Endothelial cell of umbilical vein (primary cell): ENCODE results near the gene NUDT16L1. TPM values are rescaled to one million over a fixed set of nuclear protein-coding genes. Genes with fewer than 3 reads are reported as not detected.

Source experiments
- BruUV-seq: library from RNA; stranded (reverse); fragments of 400-500 nt; replicated peaks from 2 replicates; lab custom pipeline; 2021; lab: Mats Ljungman, UMichigan
- CTCF ChIA-PET: fragments of 300-600, 350-600 bp; sonication (Branson Sonifier 250); formaldehyde crosslinking; loops from one replicate; lab custom pipeline; 2021; ENCODE audit warnings: antibody characterized with exemption, inconsistent platforms; lab: Charles Lee
- POLR2A ChIA-PET: fragments of 300-600, 350-600 bp; sonication (Branson Sonifier 250); formaldehyde crosslinking; loops from one replicate; lab custom pipeline; 2021; ENCODE audit warnings: antibody characterized with exemption, inconsistent platforms; lab: Charles Lee
- DNase-seq: peaks from one replicate; pipeline ENCODE4 v3.0.0-alpha.2; 2011; ENCODE audit warnings: low read depth, low spot score
- FAIRE-seq: peaks from 2 replicates; lab custom pipeline; 2011; peaks lifted over from hg19 to GRCh38; lab: Jason Lieb, UNC
- H2AFZ ChIP-seq: 2 replicates; pipeline ENCODE4 v1.6.0; 2012; ENCODE audit warnings: low read depth, low read length, control low read depth, inconsistent platforms
- H3K27ac ChIP-seq: 2 replicates; pipeline ENCODE4 v1.5.1; 2011; ENCODE audit warnings: low read depth, mild to moderate bottlenecking, control low read depth, low read length, moderate library complexity; ENCODE audit not compliant: insufficient read depth
- H3K27me3 ChIP-seq, 2 experiments: 2 replicates each; pipeline versions ENCODE4 v1.6.0 to v1.6.1; 2011; ENCODE audit warnings: low read length in 2 of 2, mixed read lengths in 1 of 2; ENCODE audit not compliant: control insufficient read depth in 2 of 2, insufficient read depth in 2 of 2
- H3K36me3 ChIP-seq, 2 experiments: 2 replicates in 1 of 2; 3 replicates in 1 of 2; pipeline ENCODE4 v1.5.1; 2011; ENCODE audit warnings: low read length in 2 of 2, mild to moderate bottlenecking in 1 of 2, moderate library complexity in 1 of 2; ENCODE audit not compliant: control insufficient read depth in 2 of 2, insufficient read depth in 2 of 2; ENCODE audit errors: extremely low read depth in 1 of 2
- H3K4me1 ChIP-seq: 3 replicates; pipeline ENCODE4 v1.5.1; 2011; ENCODE audit warnings: mild to moderate bottlenecking, low read length; ENCODE audit not compliant: control insufficient read depth, insufficient read depth; ENCODE audit errors: extremely low read depth
- H3K4me2 ChIP-seq: 2 replicates; pipeline ENCODE4 v1.6.1; 2011; ENCODE audit warnings: low read length, control low read depth, mixed read lengths; ENCODE audit not compliant: insufficient read depth
- H3K4me3 ChIP-seq, 3 experiments: fragments of 200-600 bp in 1 of 3; sonication (generic), shearing (Covaris generic) in 1 of 3; replicated peaks in 1 of 3; 2 replicates each; pipeline ENCODE4 v1.5.1; 2011 to 2016; ENCODE audit warnings: control low read depth in 3 of 3, low read length in 3 of 3, mild to moderate bottlenecking in 2 of 3, inconsistent platforms in 1 of 3, low read depth in 1 of 3, moderate library complexity in 1 of 3; ENCODE audit not compliant: insufficient read depth in 1 of 3
- H3K79me2 ChIP-seq: 2 replicates; pipeline ENCODE4 v1.6.0; 2012; ENCODE audit warnings: low read length, inconsistent platforms; ENCODE audit not compliant: control insufficient read depth, insufficient read depth
- H3K9ac ChIP-seq: replicated peaks from 2 replicates; pipeline ENCODE3; 2011; ENCODE audit warnings: low read length, control low read depth; ENCODE audit not compliant: insufficient read depth; ENCODE audit errors: extremely low read depth
- H3K9me1 ChIP-seq: replicated peaks from 3 replicates; pipeline ENCODE4 v1.6.0; 2011; ENCODE audit warnings: mild to moderate bottlenecking, low read length; ENCODE audit not compliant: control insufficient read depth, insufficient read depth; ENCODE audit errors: extremely low read depth
- H3K9me3 ChIP-seq: replicated peaks from 2 replicates; pipeline ENCODE4 v1.5.1; 2012; ENCODE audit warnings: low read length, inconsistent platforms; ENCODE audit not compliant: control insufficient read depth, insufficient read depth
- H4K20me1 ChIP-seq: replicated peaks from 2 replicates; pipeline ENCODE3; 2011; ENCODE audit warnings: mild to moderate bottlenecking, low read length; ENCODE audit not compliant: control insufficient read depth, insufficient read depth; ENCODE audit errors: extremely low read depth
- EZH2 ChIP-seq: IDR thresholded peaks from 2 replicates; pipeline ENCODE4 v1.6.1; 2012; ENCODE audit warnings: borderline replicate concordance, low read depth, mild to moderate bottlenecking, moderate library complexity, low read length, inconsistent platforms; ENCODE audit not compliant: severe bottlenecking
- FOS ChIP-seq: IDR thresholded peaks from 2 replicates; pipeline ENCODE4 v1.6.1; 2011; ENCODE audit warnings: mild to moderate bottlenecking, low read length, moderate library complexity, borderline replicate concordance; ENCODE audit not compliant: insufficient read depth
- POLR2A ChIP-seq: IDR thresholded peaks from 2 replicates; pipeline ENCODE4 v1.6.1; 2012; ENCODE audit warnings: low read depth, mild to moderate bottlenecking, control low read depth, low read length
- POLR2AphosphoS5 ChIP-seq: IDR thresholded peaks from 2 replicates; pipeline ENCODE4 v1.6.1; 2012; ENCODE audit warnings: low read depth, mild to moderate bottlenecking, control low read depth, low read length, moderate library complexity; ENCODE audit not compliant: insufficient read depth
- dilution Hi-C: fragments of 300-500 bp; cut with MboI; formaldehyde crosslinking; loops from one replicate; pipeline ENCODE4 v1.15.0; 2019; ENCODE audit warnings: low sequenced_read_pairs; ENCODE audit not compliant: extremely low pct_ligation_motif_present
- intact Hi-C: fragments of 100-400 bp; cut with micrococcal nuclease; formaldehyde crosslinking; loops from one replicate; pipeline ENCODE4 v1.10.0; 2022
- polyA plus RNA-seq, 4 experiments: library from polyadenylated mRNA; depleted of rRNA in 3 of 4; stranded (reverse) in 3 of 4; unstranded in 1 of 4; fragments of >200 nt; gene quantifications; 2 replicates each; pipeline versions ENCODE4 v1.2.1 to v1.2.3, GENCODE V29; 2011 to 2012; ENCODE audit warnings: missing spikeins in 1 of 4
- total RNA-seq: library from RNA; stranded (reverse); gene quantifications from 2 replicates; pipeline ENCODE4 v1.2.3, GENCODE V29; 2021
- TF ChIP-seq, protein P1 (sequence below): IDR thresholded peaks from 2 replicates; pipeline ENCODE4 v1.6.1; 2011; ENCODE audit not compliant: insufficient read depth, insufficient read length

NUDT16L1 gene
- total and polyA plus RNA-seq, 2 donors (not counting 3 experiments of a cell fraction or from before 2014, with no cell fraction given) = 24.7 to 53.1 TPM

DNA sequence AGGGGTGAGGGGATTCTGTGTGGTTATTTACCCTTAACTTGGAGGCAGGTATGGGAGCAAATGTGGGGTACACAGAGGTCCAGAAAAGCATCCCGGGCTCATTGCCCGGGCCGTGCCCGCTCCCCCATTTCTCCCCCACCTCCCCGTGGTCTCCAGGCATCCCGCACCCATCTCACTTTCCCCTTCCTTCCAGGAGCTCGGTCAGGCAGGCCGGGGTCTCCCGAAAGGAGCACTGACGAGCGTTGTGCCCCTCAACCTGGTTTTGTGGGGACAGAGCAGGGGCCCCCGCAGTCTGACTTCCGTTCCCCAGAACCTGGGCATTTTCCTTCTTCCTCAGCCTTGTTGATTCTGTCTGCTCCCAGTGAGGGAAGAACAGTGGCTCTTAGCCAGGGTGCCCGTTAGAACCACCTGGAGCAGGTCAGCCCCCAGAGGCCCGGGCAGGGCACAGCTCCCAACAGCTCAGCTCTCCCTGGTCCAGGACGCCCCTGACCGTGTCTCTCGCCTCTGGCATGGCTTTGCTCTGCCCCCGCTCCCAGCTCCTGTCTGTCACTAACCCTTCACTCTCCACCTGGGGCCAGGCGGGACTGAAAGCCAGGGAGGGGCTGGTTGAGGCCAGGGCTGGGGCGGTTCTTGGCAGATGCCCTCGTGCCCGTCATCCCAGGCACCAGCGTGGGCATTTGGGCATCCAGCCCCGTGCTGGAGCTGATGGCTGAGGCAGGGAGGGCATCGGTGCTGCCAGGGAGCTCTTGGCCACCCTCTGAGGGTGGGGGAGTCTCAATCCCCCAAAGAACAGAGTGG is 12.5 kb upstream of the NUDT16L1 start:
- no peaks in the 10 kb centered on the region for H3K79me2 ChIP-seq
- no peaks in the 10 kb centered on the region for H3K9me3 ChIP-seq
- FAIRE-seq = no peak
- no peak overlapping the region for H2AFZ ChIP-seq
- no peak overlapping the region for H3K4me2 ChIP-seq
- no peak overlapping the region for H3K27ac ChIP-seq
- ChIA-PET POLR2A (no interaction called here), CTCF (no interaction called here)
- DNase-seq = no peak
- BruUV-seq = no TSS peak
- H3K36me3 ChIP-seq = peaks cover 4 to 42% of the 10 kb centered on the region in 2 experiments
- intact Hi-C loops = no loop called here
- no peaks in the 10 kb centered on the region for H4K20me1 ChIP-seq
- H3K4me3 ChIP-seq = no peak overlapping the region
- H3K9me1 ChIP-seq = no peaks in the 10 kb centered on the region
- no peaks in the 10 kb centered on the region for H3K4me1 ChIP-seq
- no peaks in the 10 kb centered on the region for H3K27me3 ChIP-seq
- TF ChIP-seq EZH2 = no peak
- H3K9ac ChIP-seq = no peak overlapping the region
- dilution Hi-C loops = no loop called here

DNA sequence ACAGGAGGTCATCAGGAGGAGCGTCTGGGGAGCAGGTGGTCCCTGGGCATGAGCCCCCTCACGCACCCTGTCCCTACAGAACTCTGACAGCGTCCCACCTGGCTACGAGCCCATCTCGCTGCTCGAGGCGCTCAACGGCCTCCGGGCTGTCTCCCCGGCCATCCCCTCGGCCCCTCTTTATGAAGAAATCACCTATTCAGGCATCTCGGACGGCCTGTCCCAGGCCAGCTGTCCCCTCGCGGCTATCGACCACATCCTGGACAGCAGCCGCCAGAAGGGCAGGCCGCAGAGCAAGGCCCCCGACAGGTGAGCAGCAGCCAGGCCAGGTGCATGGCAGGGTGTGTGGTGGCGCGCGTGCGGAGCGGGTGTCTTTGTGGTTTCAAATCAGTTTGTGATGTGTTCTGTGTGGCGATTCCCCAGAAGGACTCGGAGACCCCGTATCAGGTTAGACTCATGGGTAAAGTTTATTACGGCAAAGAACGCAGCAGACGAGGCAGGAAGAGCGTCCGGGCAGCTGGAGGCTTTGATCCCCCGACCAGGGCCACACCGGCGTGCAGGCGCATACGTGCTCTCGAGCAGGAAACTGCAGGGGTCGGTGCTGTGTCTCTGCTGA is 11.8 kb upstream of the NUDT16L1 start:
- POLR2A ChIA-PET = no interaction called here
- Histone ChIP-seq H3K9me1 (no peaks in the 10 kb centered on the region), H3K4me3 (no peak overlapping the region), H3K9ac (no peak overlapping the region), H4K20me1 (no peaks in the 10 kb centered on the region), H3K9me3 (no peaks in the 10 kb centered on the region), H3K4me1 (no peaks in the 10 kb centered on the region), H3K79me2 (no peaks in the 10 kb centered on the region), H3K27me3 (no peaks in the 10 kb centered on the region), H3K27ac (no peak overlapping the region), H2AFZ (no peak overlapping the region), H3K36me3 (peaks cover 4 to 46% of the 10 kb centered on the region in 2 experiments), H3K4me2 (no peak overlapping the region)
- no peak for DNase-seq
- CTCF ChIA-PET = interaction anchor here (1.7 kb wide), 1 partner anchor 10 kb away, joined by 7 read pairs; no protein-coding TSS in a partner anchor
- TF ChIP-seq POLR2A (no peak), FOS (no peak), POLR2AphosphoS5 (no peak)
- TF ChIP-seq, protein P1, sequence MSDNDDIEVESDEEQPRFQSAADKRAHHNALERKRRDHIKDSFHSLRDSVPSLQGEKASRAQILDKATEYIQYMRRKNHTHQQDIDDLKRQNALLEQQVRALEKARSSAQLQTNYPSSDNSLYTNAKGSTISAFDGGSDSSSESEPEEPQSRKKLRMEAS = no peak
- intact Hi-C loops = no loop called here
- no peak for FAIRE-seq
- no TSS peak for BruUV-seq
- dilution Hi-C loops = no loop called here
